Neutrophil (primary cell): ENCODE measurements around the gene COX6A2.

Experiments used
- H3K27ac ChIP-seq: fragments of 200-600 bp; sonication (generic); 2 replicates; pipeline ENCODE4 v1.5.1; 2016; ENCODE audit warnings: mild to moderate bottlenecking, moderate library complexity
- H3K27me3 ChIP-seq: fragments of 200-600 bp; sonication (generic); 2 replicates; pipeline ENCODE4 v1.6.0; 2016; ENCODE audit warnings: mild to moderate bottlenecking
- H3K36me3 ChIP-seq: fragments of 200-600 bp; sonication (generic); 2 replicates; pipeline ENCODE4 v1.5.1; 2017
- H3K4me1 ChIP-seq, 2 experiments: fragments of 200-600 bp in 1 of 2; sonication (generic) in 1 of 2; 1 replicate in 1 of 2; 2 replicates in 1 of 2; pipeline versions ENCODE4 v1.5.1 to v1.6.1; 2013 to 2016; ENCODE audit warnings: low read depth in 1 of 2, low read length in 1 of 2, mild to moderate bottlenecking in 1 of 2, moderate library complexity in 1 of 2; ENCODE audit not compliant: control insufficient read depth in 1 of 2, insufficient read depth in 1 of 2
- H3K4me3 ChIP-seq, 2 experiments: fragments of 200-600 bp in 1 of 2; sonication (generic) in 1 of 2; 1 replicate in 1 of 2; 2 replicates in 1 of 2; pipeline ENCODE4 v1.5.1; 2013 to 2016; ENCODE audit warnings: low read depth in 1 of 2, low read length in 1 of 2, mild to moderate bottlenecking in 1 of 2, moderate library complexity in 1 of 2
- H3K9me3 ChIP-seq: fragments of 200-600 bp; sonication (generic); 2 replicates; pipeline ENCODE4 v1.5.1; 2016
- TF ChIP-seq, protein P1 (sequence below): fragments of 200-600 bp; sonication (generic); IDR thresholded peaks from 2 replicates; pipeline ENCODE4 v1.5.1; 2016; ENCODE audit warnings: antibody characterized with exemption

COX6A2 gene

DNA sequence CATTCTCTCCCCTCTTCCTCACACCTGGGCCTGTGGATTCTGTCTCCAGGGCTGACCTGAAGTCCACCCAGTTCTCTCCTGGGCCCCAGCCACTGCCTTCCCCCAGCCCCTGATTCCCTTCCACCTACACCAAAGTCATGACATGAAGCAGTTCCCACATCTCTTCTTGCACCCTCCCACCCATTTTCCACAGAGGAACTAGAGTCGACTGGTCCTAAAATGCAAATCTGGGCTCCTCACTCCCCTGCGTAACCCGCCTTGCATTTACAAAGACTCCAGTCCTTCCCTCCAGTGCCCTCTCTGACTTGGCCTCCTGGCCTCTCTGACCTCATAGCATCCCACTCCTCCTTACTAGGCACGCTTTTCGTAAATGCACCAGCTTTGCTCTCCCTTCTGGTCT is 14.8 kb downstream of the COX6A2 start:
- H3K4me3 ChIP-seq: no peak overlapping the region
- H3K27me3 ChIP-seq: peaks cover 13% of the 10 kb centered on the region
- no peaks in the 10 kb centered on the region for H3K9me3 ChIP-seq
- H3K27ac ChIP-seq: no peak overlapping the region
- no peaks in the 10 kb centered on the region for H3K36me3 ChIP-seq
- no peaks in the 10 kb centered on the region for H3K4me1 ChIP-seq
- TF ChIP-seq, protein P1, sequence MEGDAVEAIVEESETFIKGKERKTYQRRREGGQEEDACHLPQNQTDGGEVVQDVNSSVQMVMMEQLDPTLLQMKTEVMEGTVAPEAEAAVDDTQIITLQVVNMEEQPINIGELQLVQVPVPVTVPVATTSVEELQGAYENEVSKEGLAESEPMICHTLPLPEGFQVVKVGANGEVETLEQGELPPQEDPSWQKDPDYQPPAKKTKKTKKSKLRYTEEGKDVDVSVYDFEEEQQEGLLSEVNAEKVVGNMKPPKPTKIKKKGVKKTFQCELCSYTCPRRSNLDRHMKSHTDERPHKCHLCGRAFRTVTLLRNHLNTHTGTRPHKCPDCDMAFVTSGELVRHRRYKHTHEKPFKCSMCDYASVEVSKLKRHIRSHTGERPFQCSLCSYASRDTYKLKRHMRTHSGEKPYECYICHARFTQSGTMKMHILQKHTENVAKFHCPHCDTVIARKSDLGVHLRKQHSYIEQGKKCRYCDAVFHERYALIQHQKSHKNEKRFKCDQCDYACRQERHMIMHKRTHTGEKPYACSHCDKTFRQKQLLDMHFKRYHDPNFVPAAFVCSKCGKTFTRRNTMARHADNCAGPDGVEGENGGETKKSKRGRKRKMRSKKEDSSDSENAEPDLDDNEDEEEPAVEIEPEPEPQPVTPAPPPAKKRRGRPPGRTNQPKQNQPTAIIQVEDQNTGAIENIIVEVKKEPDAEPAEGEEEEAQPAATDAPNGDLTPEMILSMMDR: no peak

DNA sequence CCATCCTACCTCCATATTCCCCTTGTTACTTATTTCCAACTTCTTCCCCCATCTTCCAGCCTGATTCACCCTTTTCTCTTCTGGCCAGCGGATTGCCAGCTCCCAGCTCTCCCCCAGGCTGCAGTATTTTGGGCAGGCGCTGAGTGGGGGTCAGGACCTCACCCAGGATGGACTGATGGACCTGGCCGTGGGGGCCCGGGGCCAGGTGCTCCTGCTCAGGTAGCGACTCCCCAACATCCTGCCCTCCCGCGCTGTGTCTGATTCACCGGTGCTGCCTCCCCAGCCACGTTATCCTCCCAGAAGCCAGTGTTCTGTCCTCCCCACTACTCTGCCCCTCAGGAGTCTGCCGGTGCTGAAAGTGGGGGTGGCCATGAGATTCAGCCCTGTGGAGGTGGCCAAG is 15.4 kb downstream of the COX6A2 start:
- Histone ChIP-seq H3K9me3 (no peaks in the 10 kb centered on the region), H3K4me1 (no peaks in the 10 kb centered on the region), H3K27ac (no peak overlapping the region), H3K36me3 (no peaks in the 10 kb centered on the region), H3K4me3 (no peak overlapping the region), H3K27me3 (peaks cover 16% of the 10 kb centered on the region)
- TF ChIP-seq, protein P1: no peak

DNA sequence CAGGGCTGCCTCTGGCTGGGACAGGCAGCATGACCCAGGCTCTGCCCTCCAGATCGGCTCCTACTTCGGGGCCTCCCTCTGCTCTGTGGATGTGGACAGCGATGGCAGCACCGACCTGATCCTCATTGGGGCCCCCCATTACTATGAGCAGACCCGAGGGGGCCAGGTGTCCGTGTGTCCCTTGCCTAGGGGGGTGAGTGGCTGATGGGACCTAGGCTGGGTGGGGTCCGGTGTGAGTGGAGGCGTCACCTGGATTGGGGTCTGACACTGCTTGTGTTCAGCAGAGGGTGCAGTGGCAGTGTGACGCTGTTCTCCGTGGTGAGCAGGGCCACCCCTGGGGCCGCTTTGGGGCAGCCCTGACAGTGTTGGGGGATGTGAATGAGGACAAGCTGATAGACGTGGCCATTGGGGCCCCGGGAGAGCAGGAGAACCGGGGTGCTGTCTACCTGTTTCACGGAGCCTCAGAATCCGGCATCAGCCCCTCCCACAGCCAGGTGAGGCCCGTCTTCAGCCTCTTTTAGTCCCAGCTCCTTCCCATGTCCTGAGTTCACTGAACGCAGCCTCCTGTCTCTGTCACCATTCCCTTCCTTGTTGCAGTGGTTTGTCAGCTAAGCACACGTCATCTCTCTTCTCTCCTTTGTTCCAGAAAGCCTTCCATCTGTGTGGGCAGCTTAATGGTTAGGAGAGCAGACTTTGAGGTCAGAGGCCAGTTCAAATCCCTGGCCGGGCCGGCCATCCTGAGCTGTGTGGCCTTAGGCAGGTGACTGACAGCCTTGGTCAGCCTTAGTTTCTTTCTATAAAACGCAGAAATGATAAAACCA is 16.9 kb downstream of the COX6A2 start:
- H3K27ac ChIP-seq: no peak overlapping the region
- H3K4me1 ChIP-seq: no peaks in the 10 kb centered on the region
- no peaks in the 10 kb centered on the region for H3K9me3 ChIP-seq
- TF ChIP-seq, protein P1: no peak
- no peak overlapping the region for H3K4me3 ChIP-seq
- peaks cover 21% of the 10 kb centered on the region for H3K27me3 ChIP-seq
- H3K36me3 ChIP-seq: no peaks in the 10 kb centered on the region

DNA sequence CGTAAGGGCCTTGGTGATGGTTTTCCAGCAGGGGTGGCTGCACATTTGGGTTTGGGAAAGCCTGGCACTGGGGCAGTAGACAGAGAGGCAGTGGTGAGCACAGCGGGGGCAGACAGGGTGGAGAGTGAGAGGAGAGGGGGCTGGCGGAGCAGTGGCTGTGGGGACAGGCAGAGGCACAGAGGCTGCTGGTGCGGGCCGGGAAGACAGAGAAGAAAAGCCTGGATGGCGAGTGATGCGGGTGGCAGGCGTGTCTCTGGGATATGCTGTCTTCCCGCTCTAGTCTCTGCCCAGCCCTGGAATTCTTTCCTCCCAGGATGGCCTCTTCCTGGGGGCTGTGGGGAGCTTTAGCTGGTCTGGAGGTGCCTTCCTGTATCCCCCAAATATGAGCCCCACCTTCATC is 18.1 kb downstream of the COX6A2 start:
- H3K4me1 ChIP-seq: no peaks in the 10 kb centered on the region
- H3K4me3 ChIP-seq: no peak overlapping the region
- H3K9me3 ChIP-seq: no peaks in the 10 kb centered on the region
- TF ChIP-seq, protein P1: no peak
- H3K27ac ChIP-seq: no peak overlapping the region
- no peaks in the 10 kb centered on the region for H3K36me3 ChIP-seq
- H3K27me3 ChIP-seq: peaks cover 21% of the 10 kb centered on the region

DNA sequence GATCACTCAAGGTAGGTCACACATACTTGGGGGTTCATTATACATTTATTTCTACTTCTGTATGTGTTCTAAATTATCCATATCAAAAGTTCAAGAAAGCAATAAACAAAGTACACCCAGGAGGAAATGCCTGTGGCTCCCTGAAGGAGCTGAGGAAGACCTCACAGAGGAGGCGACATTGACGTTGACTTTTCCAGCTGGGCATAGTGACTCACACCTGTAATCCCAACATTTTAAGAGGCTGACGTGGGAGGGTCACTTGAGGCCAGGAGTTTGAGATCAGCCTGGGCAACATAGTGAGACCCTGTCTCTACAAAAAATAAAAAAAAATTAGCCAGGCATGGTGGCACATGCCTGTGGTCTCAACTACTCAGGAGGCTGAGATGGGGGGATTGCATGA is 18.7 kb downstream of the COX6A2 start:
- no peaks in the 10 kb centered on the region for H3K36me3 ChIP-seq
- no peak overlapping the region for H3K4me3 ChIP-seq
- no peak overlapping the region for H3K27ac ChIP-seq
- no peaks in the 10 kb centered on the region for H3K9me3 ChIP-seq
- no peaks in the 10 kb centered on the region for H3K4me1 ChIP-seq
- H3K27me3 ChIP-seq: peaks cover 21% of the 10 kb centered on the region
- TF ChIP-seq, protein P1: no peak
